HL-60 (cell line): ENCODE data around the gene RAD51.
A peak's percentile ranks its signal among the peaks of the same experiment; 100 is the strongest.

Source experiments
- DNase-seq, 2 experiments: peaks; one replicate each; pipeline ENCODE4 v3.0.0-alpha.2; 2010 to 2020; ENCODE audit warnings: low read depth in 1 of 2, low spot score in 1 of 2
- H3K27ac ChIP-seq: fragments of 250-450 bp; sonication (Bioruptor Pico); replicated peaks from 2 replicates; pipeline ENCODE4 v1.5.1; 2020; ENCODE audit warnings: mild to moderate bottlenecking, moderate library complexity
- H3K27me3 ChIP-seq: fragments of 250-450 bp; sonication (Bioruptor Pico); 2 replicates; pipeline ENCODE4 v1.5.1; 2021; ENCODE audit warnings: mild to moderate bottlenecking, moderate library complexity; ENCODE audit not compliant: insufficient read depth, poor library complexity, severe bottlenecking
- H3K4me3 ChIP-seq: replicated peaks from 2 replicates; pipeline ENCODE4 v1.5.1; 2011; ENCODE audit warnings: mild to moderate bottlenecking, control low read depth, low read length; ENCODE audit not compliant: insufficient read depth
- CTCF ChIP-seq: IDR thresholded peaks from one replicate; pipeline ENCODE4 v1.5.1; 2011; ENCODE audit warnings: low read length, control low read depth, inconsistent platforms; ENCODE audit not compliant: insufficient read depth
- GABPA ChIP-seq: IDR thresholded peaks from 2 replicates; pipeline ENCODE4 v1.6.1; 2012; ENCODE audit warnings: low read depth
- POLR2AphosphoS5 ChIP-seq: IDR thresholded peaks from 2 replicates; pipeline ENCODE4 v1.6.1; 2012; ENCODE audit warnings: low read depth
- REST ChIP-seq: IDR thresholded peaks from 2 replicates; pipeline ENCODE4 v1.6.1; 2012; ENCODE audit warnings: low read depth; ENCODE audit not compliant: insufficient replicate concordance
- SPI1 ChIP-seq: IDR thresholded peaks from 2 replicates; pipeline ENCODE4 v1.6.1; 2012; ENCODE audit warnings: low read depth, mild to moderate bottlenecking, borderline replicate concordance

RAD51 gene

GRCh38 chr15:40696228-40696627 is 1.3 kb downstream of the RAD51 start:
- H3K4me3 ChIP-seq, result peak overlapping the region; percentile 96
- peak in 1 of 2 experiments; percentile 3 for DNase-seq
- peak overlapping the region; percentile 93 for H3K27ac ChIP-seq
- TF ChIP-seq POLR2AphosphoS5, result no peak
- TF ChIP-seq REST, result no peak
- no peak for TF ChIP-seq GABPA
- TF ChIP-seq SPI1, result no peak
- TF ChIP-seq CTCF, result no peak
- H3K27me3 ChIP-seq, result no peaks in the 10 kb centered on the region

GRCh38 chr15:40697916-40698315 is 2.9 kb downstream of the RAD51 start:
- no peak for DNase-seq
- no peaks in the 10 kb centered on the region for H3K27me3 ChIP-seq
- no peak overlapping the region for H3K4me3 ChIP-seq
- TF ChIP-seq POLR2AphosphoS5 (no peak), CTCF (no peak), REST (no peak), SPI1 (no peak), GABPA (no peak)
- H3K27ac ChIP-seq, result no peak overlapping the region

GRCh38 chr15:40702077-40702476 is 7.1 kb downstream of the RAD51 start:
- H3K4me3 ChIP-seq, result no peak overlapping the region
- H3K27me3 ChIP-seq, result no peaks in the 10 kb centered on the region
- TF ChIP-seq GABPA (no peak), SPI1 (no peak), REST (no peak), POLR2AphosphoS5 (no peak), CTCF (no peak)
- DNase-seq, result no peak
- no peak overlapping the region for H3K27ac ChIP-seq
